Keratinocyte (primary cell): ENCODE results near the gene GPC3.

Experiments used
- CTCF ChIP-seq, 3 experiments: IDR thresholded peaks in 1 of 3; conservative IDR thresholded peaks in 1 of 3; optimal IDR thresholded peaks in 1 of 3; 2 replicates in 2 of 3; 3 replicates in 1 of 3; pipeline versions ENCODE3 to v1.5.1; 2011; ENCODE audit warnings: low read length in 3 of 3, mild to moderate bottlenecking in 3 of 3, moderate library complexity in 2 of 3, control low read depth in 1 of 3, inconsistent platforms in 1 of 3; ENCODE audit not compliant: insufficient read depth in 2 of 3; ENCODE audit errors: extremely low read depth in 1 of 3
- EZH2 ChIP-seq: IDR thresholded peaks from one replicate; pipeline ENCODE4 v1.6.1; 2012; ENCODE audit warnings: inconsistent platforms, mild to moderate bottlenecking, low read length, moderate library complexity

GRCh38 chrX:133650239-133650638 is 335.2 kb downstream of the GPC3 start:
- TF ChIP-seq CTCF (optimal IDR thresholded peaks at IDR 0.05 in 1 of 3, IDR thresholded peaks at IDR 0.05 in 1 of 3, conservative IDR thresholded peaks at IDR 0.05 in 1 of 3; ENCODE audit: extremely low read depth in 1 of 3, insufficient read depth in 2 of 3, low read length in 3 of 3): no peak
- TF ChIP-seq EZH2: no peak
